Skeletal muscle cell (primary cell): ENCODE data around the gene ZDHHC8.
"Not testable (repeated sequence)": the region's sequence is repeated elsewhere in the genome, so short reads cannot be mapped to it uniquely, and the experiment has no call there.

Source experiments
- DNase-seq: peaks from one replicate; pipeline ENCODE4 v3.0.0-alpha.2; 2010; ENCODE audit warnings: low read depth
- H3K4me3 ChIP-seq: 2 replicates; pipeline ENCODE4 v1.5.1; 2011; ENCODE audit warnings: low read depth, mild to moderate bottlenecking, control low read depth, low read length, moderate library complexity

Gene ZDHHC8

DNA sequence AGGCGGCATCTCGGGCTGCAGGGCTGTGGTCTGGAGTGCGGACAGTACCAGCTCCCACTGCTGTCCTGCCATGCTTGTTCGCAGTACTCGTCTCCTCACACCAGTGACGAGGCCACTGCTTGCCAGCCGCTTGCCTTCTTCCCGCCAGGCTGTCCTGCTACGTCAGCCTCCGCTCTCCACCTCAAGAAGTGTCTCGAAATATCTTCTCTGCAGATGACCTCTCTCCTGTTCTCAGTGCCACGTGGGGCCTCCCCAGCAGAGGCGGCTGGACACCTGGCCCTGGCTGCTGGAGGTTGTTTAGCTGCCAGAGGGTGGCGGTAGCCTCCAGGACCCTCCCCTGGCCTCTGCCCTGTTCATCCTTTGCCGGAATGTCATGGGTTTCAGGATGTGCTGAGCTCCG, 22.3 kb downstream of the ZDHHC8 start:
- no peak overlapping the region for H3K4me3 ChIP-seq
- DNase-seq, result no peak

DNA sequence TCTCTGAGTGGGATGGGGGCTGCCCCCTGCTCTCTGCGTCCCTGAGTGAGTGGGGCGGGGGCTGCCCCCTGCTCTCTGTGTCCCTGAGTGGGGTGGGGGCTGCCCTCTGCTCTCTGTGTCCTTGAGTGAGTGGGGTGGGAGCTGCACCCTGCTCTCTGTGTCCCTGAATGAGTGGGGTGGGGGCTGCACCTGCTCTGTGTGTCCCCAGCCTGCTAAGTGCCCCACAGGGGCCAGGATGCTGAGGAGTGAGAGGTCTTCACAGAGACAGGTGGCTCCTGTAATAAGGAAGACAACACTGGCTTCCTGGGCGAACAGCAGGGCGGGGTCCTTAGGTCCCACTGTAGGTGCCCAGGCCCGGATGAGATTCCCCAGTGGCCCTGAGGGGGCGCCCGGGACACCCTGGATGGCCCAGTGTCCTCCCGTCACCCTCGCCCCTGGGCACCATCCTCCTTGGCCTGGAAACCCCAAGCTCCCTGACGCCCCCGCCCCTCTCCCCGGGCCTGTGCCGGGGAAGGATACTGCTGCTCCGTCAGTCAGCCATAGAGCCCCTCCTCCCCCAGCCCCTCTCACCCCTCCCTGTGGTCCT, 23.1 kb downstream of the ZDHHC8 start:
- H3K4me3 ChIP-seq, result peak overlapping the region; percentile 45
- no peak for DNase-seq

DNA sequence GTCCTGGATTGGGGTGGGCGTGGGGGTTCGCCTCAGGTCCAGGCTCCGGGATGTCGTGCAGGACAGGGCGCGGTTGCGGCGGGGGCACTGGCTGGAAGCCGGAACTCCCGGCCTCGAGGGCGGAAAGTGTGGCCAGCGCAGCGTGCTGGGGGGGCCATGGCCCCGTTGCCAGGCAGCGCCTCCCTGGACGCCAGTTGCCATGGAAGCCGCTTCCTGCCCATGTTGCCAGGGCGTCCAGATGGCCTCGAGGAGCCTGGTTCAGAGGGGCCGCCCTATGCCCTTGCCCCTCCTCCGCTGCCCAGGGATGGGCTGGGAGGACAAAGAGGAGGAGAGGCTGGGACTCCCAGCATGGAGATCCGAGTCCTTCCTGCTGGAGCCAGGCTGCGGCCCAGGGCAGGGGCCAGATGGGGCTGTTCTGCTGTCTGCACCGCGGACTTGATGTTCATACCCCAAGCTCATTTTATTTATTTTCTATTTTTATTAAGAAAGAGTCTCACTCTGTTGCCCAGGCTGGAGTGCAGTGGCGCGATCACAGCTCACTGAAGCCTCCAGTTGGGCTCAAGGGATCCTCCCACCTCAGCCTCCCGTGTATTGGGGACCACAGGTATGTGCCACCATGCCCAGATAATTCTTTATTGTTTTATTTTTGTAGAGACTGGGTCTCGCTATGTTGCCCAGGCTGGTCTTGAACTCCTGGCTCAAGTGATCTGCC, 23.9 kb downstream of the ZDHHC8 start:
- DNase-seq, result no peak
- peak overlapping the region; percentile 45 for H3K4me3 ChIP-seq

DNA sequence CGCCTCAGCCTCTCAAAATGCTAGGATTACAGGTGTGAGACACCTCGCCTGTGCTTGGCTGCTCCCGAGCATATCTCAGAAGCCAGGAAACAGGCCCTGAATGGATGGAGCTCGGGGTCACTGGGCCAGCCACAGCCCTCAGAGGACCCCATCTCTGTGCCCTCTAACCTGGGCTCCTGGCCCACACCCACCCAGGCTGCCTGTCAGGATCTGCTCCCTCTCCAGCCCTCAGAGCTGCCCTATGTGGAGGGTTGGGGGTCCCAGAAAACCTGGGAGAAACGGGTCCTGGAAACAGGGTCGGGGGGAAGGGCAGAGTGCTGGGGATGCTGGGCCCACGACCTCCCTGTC, 24.4 kb downstream of the ZDHHC8 start:
- no peak overlapping the region for H3K4me3 ChIP-seq
- no peak for DNase-seq

DNA sequence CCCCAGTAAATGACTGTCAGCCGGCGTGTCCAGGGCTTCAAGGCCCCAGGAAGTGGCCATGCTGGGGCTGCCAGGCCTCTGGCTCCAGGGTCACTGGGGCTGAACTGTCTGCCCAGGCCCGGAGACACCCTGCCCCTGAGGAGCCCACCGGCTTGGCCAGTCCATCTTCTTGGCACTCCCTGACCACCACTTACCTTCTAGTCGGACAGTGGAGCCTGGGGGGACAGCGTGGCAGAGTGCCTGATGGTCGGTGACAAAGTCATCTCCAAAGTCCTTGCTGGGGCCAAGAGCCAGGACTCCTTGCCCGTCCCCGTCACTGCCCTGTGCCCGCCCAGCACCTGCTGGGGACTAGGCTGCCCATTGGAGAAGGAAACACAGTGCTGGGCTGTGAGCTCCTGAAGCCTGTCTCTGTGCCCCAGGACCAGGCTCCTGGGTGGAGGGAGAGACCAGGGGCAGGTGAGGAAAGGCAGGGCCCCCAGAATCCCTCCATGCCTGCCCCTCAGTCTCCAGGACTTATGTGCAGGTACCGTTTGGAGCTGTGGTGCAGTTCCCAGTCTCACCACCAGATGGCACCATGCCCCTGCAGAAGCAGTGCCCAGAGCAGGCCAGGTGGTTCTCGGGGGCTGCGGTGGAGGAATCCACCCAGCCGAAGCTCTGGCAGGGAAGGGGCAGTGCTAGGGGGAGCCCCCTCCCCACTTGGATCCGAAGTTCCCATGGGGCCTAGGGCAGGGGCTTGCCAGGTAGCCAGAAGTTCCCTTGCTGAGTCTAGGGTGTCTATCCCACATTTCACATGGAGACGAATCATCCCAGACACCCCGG, 25.2 kb downstream of the ZDHHC8 start:
- DNase-seq, result peak; percentile 16
- H3K4me3 ChIP-seq, result no peak overlapping the region

DNA sequence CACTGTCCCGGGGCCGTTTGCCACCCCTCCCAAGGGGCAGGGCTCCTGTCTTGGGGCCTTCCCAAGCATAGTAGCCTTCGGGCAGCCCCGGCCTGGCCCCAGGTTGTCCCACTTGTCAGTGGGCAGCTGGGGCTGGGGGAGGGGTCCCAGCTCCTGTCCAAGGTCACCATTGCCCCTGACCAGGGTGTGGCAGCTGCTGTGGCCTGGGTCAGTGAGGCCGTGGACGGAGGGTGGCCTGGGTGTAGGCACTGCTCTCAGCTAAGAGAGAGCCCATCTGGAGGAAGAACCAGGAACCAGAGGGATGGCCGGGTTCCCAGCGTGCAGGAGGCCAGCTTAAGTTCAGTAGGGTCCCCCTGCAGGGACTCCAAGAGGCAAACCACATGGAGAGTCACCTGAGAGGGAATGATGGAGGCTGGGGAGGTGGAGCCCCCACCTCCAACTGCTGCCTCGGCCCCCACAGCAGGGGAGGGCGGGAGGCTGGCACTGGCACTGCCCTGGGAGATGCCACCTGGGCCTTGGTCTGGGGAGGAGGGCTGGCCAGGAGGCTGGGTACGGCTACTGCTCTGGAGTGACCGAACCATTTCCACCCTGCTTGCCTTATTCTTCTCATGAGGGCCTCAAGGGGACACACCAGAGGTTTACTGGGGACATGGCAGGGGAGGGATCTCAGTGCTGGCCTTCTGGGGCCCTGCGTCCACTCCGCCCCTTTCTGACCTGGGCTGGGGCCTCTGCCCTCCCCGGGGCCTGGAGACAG, 26.0 kb downstream of the ZDHHC8 start:
- no peak for DNase-seq
- H3K4me3 ChIP-seq, result no peak overlapping the region

DNA sequence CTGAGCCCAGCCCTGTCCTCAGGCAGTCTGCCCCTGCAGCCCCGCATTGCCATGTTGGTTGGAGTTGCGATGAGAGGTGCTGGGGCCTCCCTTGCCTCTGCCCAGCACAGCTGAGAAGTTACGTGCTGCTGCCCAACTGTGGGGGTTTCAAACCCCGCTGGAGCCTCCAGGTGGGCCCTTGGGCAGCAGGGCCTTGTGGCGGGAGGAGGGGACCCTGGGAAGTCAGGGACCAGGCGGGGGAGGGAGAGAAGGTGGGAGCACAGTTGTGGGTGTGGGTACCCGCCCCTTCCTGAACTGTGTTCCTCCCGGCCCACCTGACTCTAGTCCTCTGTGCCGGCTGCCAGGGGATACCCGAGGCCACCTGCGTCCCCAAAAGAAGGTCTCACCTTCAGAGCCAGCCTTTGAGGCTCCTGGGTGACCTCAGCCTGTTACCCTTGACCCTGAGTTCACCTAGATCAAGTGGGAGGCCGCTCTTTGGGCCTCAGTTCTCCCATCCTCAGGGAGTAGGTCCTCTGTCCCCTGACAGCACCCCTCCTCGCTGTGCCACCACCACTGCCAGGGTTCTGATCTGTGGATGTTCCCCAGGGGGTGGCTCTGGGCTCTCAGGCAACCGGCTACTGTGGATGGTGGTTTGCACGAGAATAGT, 26.9 kb downstream of the ZDHHC8 start:
- DNase-seq, result no peak
- no peak overlapping the region for H3K4me3 ChIP-seq

DNA sequence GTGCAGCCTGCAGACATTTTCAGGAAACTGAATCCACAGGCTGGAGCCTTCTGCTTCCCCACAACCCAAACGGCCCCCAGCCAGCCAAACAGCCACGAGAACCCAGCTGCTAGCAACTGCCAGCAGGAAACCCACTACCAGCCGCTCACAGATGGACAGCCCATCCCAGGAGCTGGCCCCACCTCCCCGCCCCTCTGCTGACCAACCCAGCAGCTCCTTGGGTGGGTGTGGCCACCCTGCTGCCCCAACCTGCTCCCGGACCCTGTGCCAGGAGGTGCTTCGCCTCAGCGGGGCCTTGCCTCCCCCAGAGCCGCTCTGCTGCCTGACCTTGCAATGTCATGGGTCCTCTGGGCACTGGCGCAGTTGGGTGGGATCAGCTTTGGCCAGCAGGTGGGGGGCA, 27.5 kb downstream of the ZDHHC8 start:
- DNase-seq, result no peak
- no peak overlapping the region for H3K4me3 ChIP-seq

DNA sequence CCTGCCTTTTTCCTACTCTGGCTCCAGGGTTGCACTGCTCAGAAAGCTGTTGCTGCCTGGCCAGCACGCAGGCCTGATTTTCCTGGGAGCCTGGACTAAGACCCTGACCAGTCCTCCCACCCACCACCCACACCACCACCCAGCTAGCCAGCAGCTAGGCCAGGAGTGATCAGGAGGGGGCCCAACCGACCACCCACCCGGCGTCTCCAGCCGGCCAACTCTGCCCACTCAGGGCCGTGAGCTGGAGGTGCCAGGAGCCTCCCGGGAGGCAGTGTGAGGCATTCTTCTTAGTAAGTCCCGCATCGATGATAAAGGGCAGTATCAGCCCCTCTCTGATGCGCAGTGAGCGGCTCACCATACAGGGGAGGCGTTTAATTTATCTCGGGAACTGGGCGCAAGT, 27.9 kb downstream of the ZDHHC8 start:
- DNase-seq, H3K4me3 ChIP-seq: not testable (repeated sequence)

DNA sequence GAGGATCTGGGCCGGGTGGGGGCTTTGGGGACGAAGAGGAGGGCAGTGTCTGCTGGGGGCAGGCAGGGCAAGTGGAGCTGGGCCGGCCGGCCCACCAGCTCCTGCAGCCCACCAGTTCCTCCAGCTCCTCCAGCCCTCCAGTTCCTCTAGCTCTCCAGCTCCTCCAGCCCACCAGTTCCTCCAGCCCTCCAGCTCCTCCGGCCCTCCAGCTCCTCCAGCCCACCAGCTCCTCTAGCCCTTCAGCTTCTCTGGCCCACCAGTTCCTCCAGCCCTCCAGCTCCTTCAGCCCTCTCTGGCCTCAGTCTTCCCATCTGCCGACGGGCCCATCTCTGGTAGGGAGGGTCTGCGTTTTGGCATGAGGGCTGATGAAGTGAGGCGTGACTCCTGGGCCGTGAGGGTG, 28.4 kb downstream of the ZDHHC8 start:
- no peak for DNase-seq
- no peak overlapping the region for H3K4me3 ChIP-seq

DNA sequence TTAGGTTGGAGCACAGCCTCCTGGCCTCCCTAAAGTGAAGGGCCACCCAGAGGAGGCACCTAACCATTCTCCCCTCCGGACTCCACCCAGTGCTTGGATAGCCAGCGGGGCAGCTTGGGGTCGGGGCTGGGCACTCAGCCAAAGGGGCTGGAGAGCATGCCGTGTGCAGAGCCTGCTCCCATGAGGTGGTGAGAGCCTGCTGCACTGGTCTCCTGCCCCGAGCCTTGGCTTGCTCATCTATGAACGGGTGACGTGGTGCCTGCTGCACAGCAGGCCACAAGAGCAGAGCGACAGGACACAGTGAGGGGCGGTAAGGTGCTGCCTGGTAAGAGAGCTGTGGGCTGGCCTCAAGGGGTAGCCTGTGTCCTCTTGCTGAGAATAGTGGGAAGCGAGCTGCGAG, 33.3 kb downstream of the ZDHHC8 start:
- no peak overlapping the region for H3K4me3 ChIP-seq
- no peak for DNase-seq

DNA sequence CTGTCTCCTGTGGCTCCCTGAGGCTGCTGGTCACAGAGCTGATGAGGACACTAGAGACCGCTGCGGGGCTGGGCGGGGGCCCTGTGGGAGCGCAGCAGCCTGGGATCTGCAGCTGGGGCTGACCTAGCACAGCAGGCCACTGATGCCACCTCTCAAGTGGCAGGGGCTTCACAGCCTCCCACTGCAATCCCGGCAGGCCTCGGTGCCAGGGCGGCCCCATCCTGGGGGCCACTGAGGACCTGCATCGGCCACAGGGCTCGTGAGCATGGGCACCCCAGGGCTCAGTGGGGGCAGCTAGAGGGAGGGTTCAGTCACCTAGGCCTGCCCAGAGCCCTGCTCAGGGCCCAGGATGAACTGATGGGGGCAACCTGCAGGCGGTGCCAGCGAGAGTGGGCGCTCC, 33.8 kb downstream of the ZDHHC8 start:
- H3K4me3 ChIP-seq, result no peak overlapping the region

DNA sequence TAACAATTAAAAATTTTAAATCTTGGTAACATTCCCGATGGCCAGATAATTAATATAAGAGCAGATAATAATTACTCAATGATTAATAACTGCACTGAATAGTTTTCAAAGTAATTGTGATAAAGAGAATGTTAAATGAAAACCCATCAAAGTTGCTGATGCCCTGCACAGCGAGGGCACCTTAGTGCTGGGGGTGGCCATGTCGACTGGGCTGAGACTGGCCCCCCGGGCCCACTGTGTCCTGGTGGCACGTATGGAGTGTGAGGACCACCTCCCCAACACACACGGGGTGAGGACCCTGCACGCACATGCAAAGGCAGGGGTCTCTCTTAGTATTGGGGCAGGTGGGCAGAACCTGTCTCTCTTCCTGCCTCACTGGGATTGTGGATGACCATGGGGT, 34.3 kb downstream of the ZDHHC8 start:
- no peak overlapping the region for H3K4me3 ChIP-seq
- no peak for DNase-seq

More for the DNA sequence above, 33.8 kb downstream of the ZDHHC8 start:
- DNase-seq, result no peak

DNA sequence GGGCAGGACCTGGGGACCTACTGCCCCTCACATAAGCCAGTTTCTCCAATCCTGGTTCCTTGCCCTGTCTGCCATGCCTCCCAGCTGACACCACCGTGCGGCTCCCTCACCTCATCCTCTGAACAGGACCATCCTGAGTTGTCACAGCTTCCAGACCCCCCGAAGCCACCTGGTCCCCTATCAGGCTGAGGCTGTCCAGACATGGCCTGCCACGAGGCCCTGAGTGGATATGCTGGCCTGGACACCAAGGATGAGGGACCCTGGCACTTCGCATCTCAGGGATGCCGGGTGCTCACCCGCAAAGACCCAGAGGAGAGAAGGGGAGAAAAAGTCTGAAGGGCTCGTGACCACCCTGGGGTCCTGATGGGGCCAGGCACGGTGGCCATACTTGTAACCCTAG, 35.1 kb downstream of the ZDHHC8 start:
- H3K4me3 ChIP-seq, result no peak overlapping the region
- no peak for DNase-seq

DNA sequence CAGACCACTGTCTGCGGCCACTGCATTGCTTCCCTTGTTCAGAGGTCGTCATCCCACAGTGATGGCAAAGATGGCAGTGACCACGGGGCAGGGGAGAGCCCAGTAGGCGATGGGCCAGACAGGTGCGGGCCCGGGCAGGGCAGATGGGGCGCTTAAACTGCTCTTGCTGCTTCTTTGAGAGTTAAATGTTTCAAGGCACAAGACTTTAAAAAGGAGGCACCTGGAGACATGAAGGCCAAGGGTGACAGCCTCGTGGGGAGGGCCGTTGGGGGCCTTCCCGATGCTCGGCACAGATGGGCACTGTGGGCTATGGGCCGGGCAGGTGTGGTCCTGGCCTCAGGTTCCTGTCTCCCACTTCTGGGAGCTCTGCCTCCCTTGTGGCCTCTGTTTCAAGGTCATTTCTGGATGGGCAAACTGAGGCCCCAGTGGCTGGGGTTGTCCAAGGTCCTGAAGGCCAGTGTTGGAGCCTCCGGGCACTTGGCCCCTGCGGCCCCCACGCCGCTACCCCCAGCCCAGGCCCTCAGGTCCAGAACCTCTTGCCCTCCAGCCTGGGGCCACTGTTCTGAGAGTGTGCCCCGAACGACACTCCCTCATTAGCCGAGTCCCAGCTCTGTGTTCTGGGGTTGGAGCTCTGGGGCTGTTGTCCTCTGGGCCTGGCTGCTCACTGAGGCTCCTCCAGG, 36.2 kb downstream of the ZDHHC8 start:
- DNase-seq, result no peak
- no peak overlapping the region for H3K4me3 ChIP-seq

DNA sequence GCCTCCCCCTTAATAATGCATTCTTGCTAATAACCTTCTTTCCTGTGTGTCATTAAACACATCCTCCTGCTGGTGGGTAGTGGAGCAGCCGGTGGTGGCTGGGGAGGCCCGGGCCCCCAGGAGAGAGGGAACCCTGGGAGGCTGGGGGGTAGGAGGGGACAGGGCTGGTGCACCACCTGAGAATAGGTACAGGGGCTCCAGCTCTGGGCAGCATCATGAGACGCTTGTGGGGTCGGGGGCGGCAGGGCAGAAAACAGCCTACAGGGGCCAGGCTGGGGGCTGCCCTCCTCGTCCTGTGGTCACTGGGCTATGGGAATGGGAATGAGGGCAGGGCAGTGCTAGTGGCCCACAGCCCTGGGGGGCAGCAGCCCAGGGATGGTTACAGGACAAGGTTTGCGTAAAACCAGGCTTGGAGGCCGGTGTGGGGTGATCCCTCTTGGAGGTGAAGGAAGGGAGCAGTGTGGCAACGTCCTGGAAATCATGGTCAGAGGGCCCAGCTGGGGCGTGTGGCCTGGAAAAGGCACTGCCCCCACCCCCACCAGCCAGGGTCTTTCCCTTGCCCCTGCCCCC, 37.7 kb downstream of the ZDHHC8 start:
- no peak overlapping the region for H3K4me3 ChIP-seq
- DNase-seq, result no peak

DNA sequence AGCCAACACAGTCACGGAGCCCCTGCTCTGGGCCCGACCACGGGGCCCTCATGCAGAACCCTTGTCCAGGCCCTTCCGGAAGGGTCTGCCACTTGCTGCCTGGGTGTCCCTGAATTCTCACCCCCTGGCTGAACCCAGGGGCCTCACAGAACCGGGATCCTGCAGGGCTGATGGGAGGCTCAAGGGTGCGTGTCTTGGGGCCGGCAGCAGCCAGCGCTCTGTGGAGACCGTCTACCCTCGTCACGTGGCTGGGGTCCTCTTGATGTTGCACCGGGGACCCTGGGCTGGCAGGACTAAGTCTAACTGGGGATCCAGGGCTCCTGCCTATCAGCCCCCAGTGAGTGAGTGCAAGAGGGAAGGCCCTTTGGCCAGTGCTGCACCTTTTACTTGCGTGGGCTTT, 38.6 kb downstream of the ZDHHC8 start:
- no peak for DNase-seq

DNA sequence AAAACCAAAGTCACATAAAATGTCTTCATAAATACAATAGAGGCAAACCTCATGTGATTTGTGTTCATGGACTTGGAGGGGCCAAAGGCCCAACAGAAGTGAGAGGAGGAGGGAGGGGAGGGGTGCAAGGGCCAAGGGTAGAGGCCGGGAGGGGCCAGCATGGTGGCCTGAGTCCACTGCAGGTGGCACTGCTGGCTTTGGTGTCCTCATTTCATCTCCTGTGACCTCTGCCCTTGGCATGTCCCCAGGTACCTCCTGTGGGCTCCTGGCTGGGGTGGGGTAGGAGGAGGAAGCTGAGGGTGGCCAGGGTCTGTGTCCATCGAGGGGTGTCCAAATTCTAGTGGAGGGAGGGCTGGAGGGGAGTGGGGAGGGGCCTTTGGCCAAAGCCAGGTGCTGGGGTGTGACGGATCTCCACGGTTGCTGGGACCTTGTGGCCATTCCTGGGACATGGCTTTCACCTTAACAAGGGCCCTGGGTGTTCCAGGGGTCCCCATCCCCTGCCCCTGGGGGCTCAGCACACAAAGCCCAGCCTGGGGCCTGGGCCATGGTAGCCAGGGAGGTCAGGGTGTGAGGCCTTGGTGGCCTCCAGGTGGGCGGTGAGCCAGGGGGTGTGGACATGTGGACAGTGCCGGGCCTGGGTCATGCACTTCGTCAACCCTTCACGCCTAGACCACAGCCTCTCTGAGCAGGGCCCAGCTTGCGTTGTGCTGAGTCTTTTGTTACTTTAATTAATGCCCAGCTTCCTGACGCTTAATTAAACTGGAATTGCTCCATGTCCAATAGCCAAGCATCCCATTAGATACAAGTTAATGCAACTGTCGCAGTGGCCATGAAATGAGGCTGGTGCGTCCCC, 39.9 kb downstream of the ZDHHC8 start:
- no peak for DNase-seq
- H3K4me3 ChIP-seq, result no peak overlapping the region

More for the DNA sequence above, 38.6 kb downstream of the ZDHHC8 start:
- no peak overlapping the region for H3K4me3 ChIP-seq
